GM19238 (cell line): ENCODE results near the gene CLDN22.

Experiments used
- DNase-seq: peaks from one replicate; pipeline ENCODE4 v3.0.0; 2011; ENCODE audit warnings: low spot score; ENCODE audit not compliant: insufficient read length

The CLDN22 gene

GRCh38 chr4:183320211-183321059, at the start of gene CLDN22:
Gene CLDN22 (minus strand): TSS chr4:183320276. CDS start chr4:183320218, 58 bp downstream.
- no peak for DNase-seq

GRCh38 chr4:183369073-183369472, 49.0 kb upstream of the CLDN22 start:
- no peak for DNase-seq

- no peak for DNase-seq
Measured at GRCh38 chr4:183366206-183366835, 46.2 kb upstream of the CLDN22 start.

- DNase-seq, result no peak
Measured at GRCh38 chr4:183364025-183364424, 43.9 kb upstream of the CLDN22 start.

- DNase-seq, result no peak
Measured at GRCh38 chr4:183362916-183363542, 43.0 kb upstream of the CLDN22 start.

GRCh38 chr4:183362036-183362435, 42.0 kb upstream of the CLDN22 start:
- no peak for DNase-seq

GRCh38 chr4:183360161-183360919, 40.3 kb upstream of the CLDN22 start:
- no peak for DNase-seq

- no peak for DNase-seq
Measured at GRCh38 chr4:183358215-183358755, 38.2 kb upstream of the CLDN22 start.

- no peak for DNase-seq
Measured at GRCh38 chr4:183356931-183357675, 37.0 kb upstream of the CLDN22 start.

GRCh38 chr4:183356173-183356830, 36.2 kb upstream of the CLDN22 start:
- no peak for DNase-seq

GRCh38 chr4:183355405-183355804, 35.3 kb upstream of the CLDN22 start:
- DNase-seq, result no peak

- no peak for DNase-seq
Measured at GRCh38 chr4:183354219-183354618, 34.1 kb upstream of the CLDN22 start.

GRCh38 chr4:183353557-183353956, 33.5 kb upstream of the CLDN22 start:
- no peak for DNase-seq

- DNase-seq, result no peak
Measured at GRCh38 chr4:183352546-183352945, 32.5 kb upstream of the CLDN22 start.

GRCh38 chr4:183350317-183351071, 30.4 kb upstream of the CLDN22 start:
- no peak for DNase-seq

- no peak for DNase-seq
Measured at GRCh38 chr4:183349673-183350072, 29.6 kb upstream of the CLDN22 start.

GRCh38 chr4:183348706-183349659, 28.9 kb upstream of the CLDN22 start:
- no peak for DNase-seq

- DNase-seq, result no peak
Measured at GRCh38 chr4:183348136-183348535, 28.1 kb upstream of the CLDN22 start.
